ENCODE results near the gene GRIP2.

GRCh38 chr3:14522129-14522691 lies 17.9 kb downstream of the GRIP2 start:
- TF ChIP-seq GATA3 (IDR thresholded peaks at IDR 0.05; ENCODE audit: low read depth, low read length) (no peak), GATA2 (IDR thresholded peaks at IDR 0.05; ENCODE audit: low read depth, low read length) (no peak)
